HG03175 (cell line): Measurements from ENCODE around the gene FAM185A.
"Not testable (repeated sequence)": the region's sequence is repeated elsewhere in the genome, so short reads cannot be mapped to it uniquely, and the experiment has no call there.

ENCODE experiments used
- ATAC-seq: cut with Tn5 transposase; IDR thresholded peaks from one replicate; pipeline ENCODE4 v1.9.1; 2021; ENCODE audit warnings: mild to moderate bottlenecking, moderate library complexity; ENCODE audit not compliant: unreplicated experiment

FAM185A gene

GRCh38 chr7:102828286-102828685, 79.5 kb downstream of the FAM185A start:
- no peak for ATAC-seq

GRCh38 chr7:102829075-102829474, 80.3 kb downstream of the FAM185A start:
- no peak for ATAC-seq

- ATAC-seq: no peak
Measured at GRCh38 chr7:102830197-102830596, 81.4 kb downstream of the FAM185A start.

GRCh38 chr7:102832674-102833073, 83.9 kb downstream of the FAM185A start:
- no peak for ATAC-seq

- no peak for ATAC-seq
Measured at GRCh38 chr7:102833343-102833742, 84.5 kb downstream of the FAM185A start.

DNA sequence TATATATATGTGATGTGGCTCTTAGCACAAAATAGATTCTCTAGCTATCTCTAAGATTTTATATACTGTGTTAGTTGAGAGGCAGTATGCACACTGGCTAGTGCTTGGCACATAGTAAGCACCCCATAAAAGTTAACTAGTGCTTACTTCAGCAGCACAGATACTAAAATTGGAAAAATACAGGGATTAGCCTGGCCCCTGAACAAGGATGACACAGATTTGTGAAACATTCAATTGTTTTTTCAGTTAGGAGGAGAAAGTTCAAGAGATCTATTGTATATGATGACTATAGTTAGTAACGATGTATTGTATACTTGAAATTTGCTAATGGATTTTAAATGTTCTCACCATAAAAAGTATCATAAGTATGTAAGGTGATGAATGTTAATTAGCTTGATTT, 85.7 kb downstream of the FAM185A start:
- ATAC-seq: no peak

DNA sequence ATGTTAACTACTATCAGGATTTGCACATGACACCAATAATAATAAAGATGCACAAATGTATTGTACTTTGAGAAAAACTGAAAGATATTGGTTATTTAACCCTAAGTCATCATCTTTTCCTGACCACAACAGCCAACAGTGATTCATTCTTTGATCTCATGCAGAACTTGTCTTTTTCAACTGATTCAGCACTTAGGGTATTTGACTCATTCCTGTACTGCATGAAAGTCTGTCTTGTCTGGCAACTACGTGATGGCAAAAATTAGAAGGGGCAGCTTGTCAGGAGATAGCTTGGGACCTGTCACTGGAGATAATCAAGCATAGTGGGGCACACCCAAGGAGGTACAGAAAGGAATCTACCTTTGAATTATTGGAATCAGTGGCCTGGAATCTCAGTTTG, 86.2 kb downstream of the FAM185A start:
- ATAC-seq: peak; percentile 86

GRCh38 chr7:102836191-102836919, 87.6 kb downstream of the FAM185A start:
- no peak for ATAC-seq

DNA sequence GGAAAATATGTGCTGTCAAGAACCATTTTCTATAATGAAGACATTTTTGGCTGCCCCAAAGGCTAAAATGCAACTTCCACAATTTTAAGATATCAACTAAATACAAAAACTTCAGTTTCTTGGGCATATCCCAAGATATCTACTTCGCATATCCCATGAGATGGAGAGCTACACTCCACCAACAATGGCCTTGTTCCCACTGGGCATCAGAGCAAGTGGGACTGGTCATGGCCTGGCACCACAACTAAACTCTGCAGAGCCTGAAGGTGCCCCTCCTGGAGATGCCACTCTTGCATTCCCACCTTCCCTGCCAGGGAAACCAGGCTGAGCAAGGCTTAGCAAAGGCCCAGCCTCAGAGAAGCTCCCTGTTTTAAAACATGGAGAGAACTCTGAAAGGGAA, 88.2 kb downstream of the FAM185A start:
- ATAC-seq: no peak

GRCh38 chr7:102837802-102838201, 89.0 kb downstream of the FAM185A start:
- no peak for ATAC-seq

- ATAC-seq: not testable (repeated sequence)
Measured at GRCh38 chr7:102838572-102839101, 89.8 kb downstream of the FAM185A start.

DNA sequence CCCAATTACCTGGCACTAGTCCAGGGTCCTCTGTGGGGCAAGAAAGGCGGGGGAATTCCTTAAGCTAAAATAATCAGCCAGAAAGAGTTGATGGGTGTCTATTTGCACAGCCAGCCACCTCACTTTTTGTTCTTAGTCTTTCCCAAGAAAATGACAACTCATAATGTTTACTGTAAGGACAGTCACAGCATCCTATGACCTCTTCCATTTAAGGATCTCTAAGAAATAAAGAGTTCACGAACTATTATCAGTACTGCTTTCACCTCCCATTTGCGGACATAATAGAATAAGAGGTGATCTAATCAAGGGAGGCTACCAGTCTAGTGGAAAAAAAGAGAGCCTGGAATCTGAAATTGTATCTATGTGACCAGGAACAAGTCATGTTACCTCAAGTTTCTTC, 91.6 kb downstream of the FAM185A start:
- ATAC-seq: no peak

GRCh38 chr7:102841290-102841689, 92.5 kb downstream of the FAM185A start:
- ATAC-seq: no peak

DNA sequence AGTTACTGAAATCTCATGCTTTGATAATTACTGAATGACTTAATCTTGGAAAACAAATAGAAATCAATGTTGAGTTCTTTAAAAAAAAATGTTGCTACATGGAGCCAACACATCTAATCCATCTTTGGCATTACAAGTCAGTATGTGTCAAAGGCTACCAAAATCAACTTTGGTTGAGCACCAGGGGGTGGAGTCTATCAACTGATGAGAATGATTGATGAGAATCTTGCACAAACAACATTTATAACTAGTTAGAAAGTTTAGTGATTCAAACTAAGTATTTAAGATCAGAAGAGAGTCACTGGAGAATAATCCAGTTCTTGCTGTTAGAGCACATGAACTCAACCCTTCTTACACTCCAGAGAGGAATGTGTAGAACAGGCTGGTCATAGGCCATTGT, 93.5 kb downstream of the FAM185A start:
- no peak for ATAC-seq

DNA sequence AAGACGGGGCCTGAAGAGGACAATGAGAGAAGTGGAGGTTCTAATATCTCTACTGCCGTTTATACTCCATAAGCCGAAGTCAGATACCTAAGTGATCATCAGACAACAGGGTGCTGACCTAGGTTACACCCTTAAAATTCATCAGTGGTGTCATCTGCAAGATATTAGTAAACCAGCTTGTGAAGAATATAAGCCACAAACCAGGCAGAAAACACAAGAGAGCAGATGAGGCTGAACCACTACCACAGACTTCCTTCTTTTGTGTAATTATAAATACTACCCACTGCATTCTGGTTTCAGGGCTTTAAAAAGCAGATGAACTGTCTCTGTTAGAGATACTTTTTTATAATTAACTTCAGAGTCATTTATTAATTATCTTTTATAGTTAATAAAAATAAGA, 95.1 kb downstream of the FAM185A start:
- ATAC-seq: peak; percentile 88

DNA sequence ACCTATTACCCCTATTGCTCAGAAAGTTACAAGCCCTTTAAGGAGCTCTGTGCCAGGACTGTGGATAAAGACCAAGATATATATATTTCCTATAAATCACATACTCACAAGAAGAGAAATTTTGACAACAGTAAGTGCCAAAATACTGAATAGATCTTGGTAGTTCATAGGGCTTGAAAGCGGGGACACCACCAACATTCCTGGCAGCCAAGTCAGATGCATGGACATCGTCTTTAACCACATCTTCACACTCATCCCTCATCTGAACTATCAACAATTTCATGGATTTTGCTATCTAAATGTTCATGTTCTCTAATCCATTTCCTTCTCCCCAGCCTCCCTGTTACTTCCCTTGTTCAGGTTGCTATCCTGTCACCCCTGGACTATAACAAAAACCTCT, 96.5 kb downstream of the FAM185A start:
- no peak for ATAC-seq

DNA sequence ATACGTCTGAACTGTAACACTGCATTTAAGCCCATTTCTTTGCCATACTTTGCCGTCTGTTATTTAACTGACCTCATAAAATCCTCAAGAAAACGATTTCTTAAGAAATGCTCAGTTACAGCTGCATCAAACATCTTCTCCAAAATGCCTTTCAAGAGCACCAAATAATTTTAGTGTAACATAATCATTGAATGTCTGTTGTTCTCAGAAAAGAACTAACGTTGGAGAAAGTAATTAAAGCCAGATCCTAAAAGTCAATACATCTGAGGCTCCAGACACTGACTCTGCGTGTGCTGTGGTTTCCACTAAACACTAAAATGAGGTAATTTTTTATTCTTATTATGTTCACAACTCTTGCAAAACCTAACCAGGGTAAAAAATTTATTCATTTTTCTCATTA, 100.3 kb downstream of the FAM185A start:
- no peak for ATAC-seq

- ATAC-seq: no peak
Measured at GRCh38 chr7:102849538-102849937, 100.7 kb downstream of the FAM185A start.

DNA sequence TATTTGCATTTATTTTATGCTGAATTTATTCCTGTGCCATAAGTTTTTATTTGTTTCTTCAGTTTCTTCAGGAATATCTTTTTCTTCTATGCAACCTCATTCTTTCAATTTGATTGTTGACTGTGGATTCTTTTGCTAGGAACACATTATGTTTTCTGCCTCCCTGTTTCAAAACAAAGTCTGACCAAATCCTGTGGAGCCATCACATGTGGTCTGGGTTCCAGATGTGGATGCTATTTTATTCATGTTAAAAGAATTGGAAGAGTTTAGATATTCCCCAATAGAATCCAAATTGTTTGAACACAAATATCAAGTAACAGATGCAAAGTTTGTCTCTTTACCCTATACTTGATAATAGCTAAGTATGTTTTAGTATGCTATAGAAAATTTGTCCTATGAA, 107.2 kb downstream of the FAM185A start:
- no peak for ATAC-seq
